NT2/D1 (cell line): ENCODE measurements around the gene NOLC1.

Experiments
- SUZ12 ChIP-seq: IDR thresholded peaks from 2 replicates; pipeline ENCODE4 v1.6.1; 2011; ENCODE audit not compliant: insufficient read length, insufficient read depth; ENCODE audit errors: extremely low read depth
- ZNF274 ChIP-seq: IDR thresholded peaks from 2 replicates; pipeline ENCODE4 v1.6.1; 2011; ENCODE audit warnings: mild to moderate bottlenecking, low read depth, low read length

DNA sequence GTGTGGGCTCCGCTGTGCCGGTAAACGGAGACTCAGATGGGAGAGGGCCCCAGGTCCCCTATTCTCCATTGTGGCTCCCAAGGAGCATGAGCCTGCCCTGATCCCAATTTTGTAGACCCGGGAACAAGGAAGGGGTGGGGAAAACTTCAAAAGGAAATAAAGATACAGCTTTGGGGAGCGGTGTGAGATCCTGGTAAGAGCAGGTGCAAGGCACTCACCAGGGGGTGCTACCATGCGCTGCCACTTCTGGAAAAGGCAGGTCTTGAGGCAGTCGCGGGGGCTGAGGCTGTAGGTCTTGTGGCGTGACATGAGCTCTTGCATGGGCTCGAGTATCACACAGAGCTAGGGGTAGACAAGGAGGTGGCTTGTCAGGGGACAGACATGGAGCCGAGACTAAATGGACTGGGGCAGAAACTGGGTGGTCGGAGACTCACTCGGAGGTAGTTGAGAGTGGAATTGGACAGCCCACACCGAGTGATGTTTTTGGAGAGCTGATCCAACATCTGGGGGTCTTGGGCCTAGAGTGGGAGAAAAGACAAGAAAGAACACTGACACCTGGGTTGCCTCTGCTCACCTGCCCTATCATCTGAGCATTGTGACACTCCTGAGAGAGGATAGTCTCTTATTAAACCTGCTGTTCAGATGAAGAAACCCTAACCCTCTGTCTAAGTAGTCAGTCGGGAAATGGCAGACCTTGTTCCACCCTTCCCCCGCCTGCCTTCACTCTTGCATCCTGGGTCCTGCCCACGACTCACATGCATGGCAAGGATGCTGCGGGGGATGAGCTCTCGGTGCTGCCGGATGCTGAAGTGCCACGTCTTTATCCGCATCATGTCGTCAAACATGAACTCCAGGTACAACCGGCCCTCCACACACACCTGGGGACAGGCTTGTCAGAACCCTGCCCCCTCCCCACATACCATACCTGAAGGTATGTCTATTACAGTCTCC is 42.7 kb upstream of the NOLC1 start:
- TF ChIP-seq ZNF274 (no peak), SUZ12 (no peak)
